ENCODE measurements around the gene TRAFD1. TPM values are rescaled to one million over a fixed set of nuclear protein-coding genes. Genes with fewer than 3 reads are reported as not detected.

The TRAFD1 gene
- total RNA-seq, 2 donors from 2014 or later: 25.2 to 28.9 TPM

DNA sequence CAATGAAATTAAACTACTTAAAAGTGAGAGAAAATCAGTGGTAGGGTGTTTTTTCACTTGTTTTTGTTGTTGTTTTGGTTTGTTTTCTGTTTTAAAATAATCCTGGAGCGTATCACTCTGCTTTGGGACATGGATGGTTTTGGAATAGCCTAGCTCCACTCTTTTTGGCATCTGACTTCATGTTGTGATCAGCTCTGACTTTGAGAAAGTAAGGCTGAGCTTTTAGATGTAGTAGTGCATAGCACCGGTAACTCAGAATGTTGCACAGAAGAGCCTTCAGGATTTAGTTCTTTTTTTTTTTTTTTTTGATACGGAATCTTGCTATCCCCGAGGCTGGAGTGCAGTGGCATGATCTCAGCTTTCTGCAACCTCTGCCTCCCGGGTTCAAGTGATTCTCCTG, 8.1 kb downstream of the TRAFD1 start:
- Histone ChIP-seq H3K27ac (ENCODE audit: low read depth, low read length) (no peak overlapping the region), H3K9ac (ENCODE audit: extremely low read depth, low read length, poor library complexity, severe bottlenecking) (no peak overlapping the region), H3K4me1 (ENCODE audit: control insufficient read depth, insufficient read depth, low read length) (no peaks in the 10 kb centered on the region), H3K9me3 (ENCODE audit: control insufficient read depth, low read length) (no peaks in the 10 kb centered on the region), H3K27me3 (ENCODE audit: control insufficient read depth, insufficient read depth, low read length, poor library complexity, severe bottlenecking) (no peaks in the 10 kb centered on the region), H3K4me3 (ENCODE audit: low read length) (no peak overlapping the region), H3K36me3 (ENCODE audit: control insufficient read depth, insufficient read depth, low read length) (peaks cover 39% of the 10 kb centered on the region)
- H3K27me3 Mint-ChIP-seq (ENCODE audit: insufficient read depth): no peaks in the 10 kb centered on the region
- DNase-seq: no peak
- H3K36me3 Mint-ChIP-seq (ENCODE audit: low read depth): peaks cover 20% of the 10 kb centered on the region
- TF ChIP-seq, protein P1, sequence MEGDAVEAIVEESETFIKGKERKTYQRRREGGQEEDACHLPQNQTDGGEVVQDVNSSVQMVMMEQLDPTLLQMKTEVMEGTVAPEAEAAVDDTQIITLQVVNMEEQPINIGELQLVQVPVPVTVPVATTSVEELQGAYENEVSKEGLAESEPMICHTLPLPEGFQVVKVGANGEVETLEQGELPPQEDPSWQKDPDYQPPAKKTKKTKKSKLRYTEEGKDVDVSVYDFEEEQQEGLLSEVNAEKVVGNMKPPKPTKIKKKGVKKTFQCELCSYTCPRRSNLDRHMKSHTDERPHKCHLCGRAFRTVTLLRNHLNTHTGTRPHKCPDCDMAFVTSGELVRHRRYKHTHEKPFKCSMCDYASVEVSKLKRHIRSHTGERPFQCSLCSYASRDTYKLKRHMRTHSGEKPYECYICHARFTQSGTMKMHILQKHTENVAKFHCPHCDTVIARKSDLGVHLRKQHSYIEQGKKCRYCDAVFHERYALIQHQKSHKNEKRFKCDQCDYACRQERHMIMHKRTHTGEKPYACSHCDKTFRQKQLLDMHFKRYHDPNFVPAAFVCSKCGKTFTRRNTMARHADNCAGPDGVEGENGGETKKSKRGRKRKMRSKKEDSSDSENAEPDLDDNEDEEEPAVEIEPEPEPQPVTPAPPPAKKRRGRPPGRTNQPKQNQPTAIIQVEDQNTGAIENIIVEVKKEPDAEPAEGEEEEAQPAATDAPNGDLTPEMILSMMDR (conservative IDR thresholded peaks at IDR 0.05): no peak
- H3K4me1 Mint-ChIP-seq: no peaks in the 10 kb centered on the region
- WGBS, 2 experiments (ENCODE audit: insufficient coverage in 1 of 2, insufficient read length in 1 of 2): 87 to 96% methylated on average over 2 to 5 of the region's 5 CpGs
- H3K27ac Mint-ChIP-seq: no peak overlapping the region
- H3K4me3 Mint-ChIP-seq: no peak overlapping the region
- no peaks in the 10 kb centered on the region for H3K9me3 Mint-ChIP-seq

GRCh38 chr12:112134731-112135130, 9.4 kb downstream of the TRAFD1 start:
- no peak overlapping the region for H3K27ac Mint-ChIP-seq

GRCh38 chr12:112140728-112141127, 15.4 kb downstream of the TRAFD1 start:
- no peaks in the 10 kb centered on the region for H3K9me3 ChIP-seq (ENCODE audit: control insufficient read depth, low read length)
- H3K9me3 Mint-ChIP-seq: no peaks in the 10 kb centered on the region
- WGBS, 2 experiments (ENCODE audit: insufficient coverage in 1 of 2, insufficient read length in 1 of 2): 93 to 96% methylated on average over 4 to 5 of the region's 5 CpGs
- H3K4me1 ChIP-seq (ENCODE audit: control insufficient read depth, insufficient read depth, low read length): no peaks in the 10 kb centered on the region
- TF ChIP-seq, protein P1 (conservative IDR thresholded peaks at IDR 0.05): no peak
- H3K9ac ChIP-seq (ENCODE audit: extremely low read depth, low read length, poor library complexity, severe bottlenecking): no peak overlapping the region
- no peak overlapping the region for H3K4me3 ChIP-seq (ENCODE audit: low read length)
- H3K27ac Mint-ChIP-seq: no peak overlapping the region
- H3K36me3 ChIP-seq (ENCODE audit: control insufficient read depth, insufficient read depth, low read length): peaks cover 58% of the 10 kb centered on the region
- no peaks in the 10 kb centered on the region for H3K27me3 ChIP-seq (ENCODE audit: control insufficient read depth, insufficient read depth, low read length, poor library complexity, severe bottlenecking)
- peak; percentile 28 for DNase-seq
- H3K4me3 Mint-ChIP-seq: no peak overlapping the region
- no peaks in the 10 kb centered on the region for H3K27me3 Mint-ChIP-seq (ENCODE audit: insufficient read depth)
- no peaks in the 10 kb centered on the region for H3K4me1 Mint-ChIP-seq
- peaks cover 49% of the 10 kb centered on the region for H3K36me3 Mint-ChIP-seq (ENCODE audit: low read depth)
- H3K27ac ChIP-seq (ENCODE audit: low read depth, low read length): no peak overlapping the region

More at GRCh38 chr12:112134731-112135130, 9.4 kb downstream of the TRAFD1 start:
- WGBS, 2 experiments (ENCODE audit: insufficient coverage in 1 of 2, insufficient read length in 1 of 2): 90 to 97% methylated on average over 3 of the region's 3 CpGs
- DNase-seq: no peak
- Histone ChIP-seq H3K9ac (ENCODE audit: extremely low read depth, low read length, poor library complexity, severe bottlenecking) (no peak overlapping the region), H3K27me3 (ENCODE audit: control insufficient read depth, insufficient read depth, low read length, poor library complexity, severe bottlenecking) (no peaks in the 10 kb centered on the region), H3K4me3 (ENCODE audit: low read length) (no peak overlapping the region), H3K4me1 (ENCODE audit: control insufficient read depth, insufficient read depth, low read length) (no peaks in the 10 kb centered on the region), H3K9me3 (ENCODE audit: control insufficient read depth, low read length) (no peaks in the 10 kb centered on the region), H3K27ac (ENCODE audit: low read depth, low read length) (no peak overlapping the region), H3K36me3 (ENCODE audit: control insufficient read depth, insufficient read depth, low read length) (peaks cover 43% of the 10 kb centered on the region)
- no peaks in the 10 kb centered on the region for H3K4me1 Mint-ChIP-seq
- H3K9me3 Mint-ChIP-seq: no peaks in the 10 kb centered on the region
- TF ChIP-seq, protein P1 (conservative IDR thresholded peaks at IDR 0.05): no peak
- peaks cover 23% of the 10 kb centered on the region for H3K36me3 Mint-ChIP-seq (ENCODE audit: low read depth)
- no peaks in the 10 kb centered on the region for H3K27me3 Mint-ChIP-seq (ENCODE audit: insufficient read depth)
- H3K4me3 Mint-ChIP-seq: no peak overlapping the region

Data from endodermal cell (in vitro differentiated cells).